ENCODE results near the gene MST1.
A peak's percentile ranks its signal among the peaks of the same experiment; 100 is the strongest.

Gene MST1

GRCh38 chr3:49717959-49718857, 28.9 kb upstream of the MST1 start:
- Histone ChIP-seq H3K4me1 (ENCODE audit: control insufficient read depth, insufficient read depth, low read length) (peaks cover 24% of the 10 kb centered on the region), H3K4me3 (ENCODE audit: low read length in 2 of 2) (peak overlapping the region; percentile 70 to 83), H3K27ac (ENCODE audit: low read length) (no peak overlapping the region), H3K36me3 (ENCODE audit: control insufficient read depth in 2 of 2, insufficient read depth in 2 of 2, low read length in 2 of 2) (peaks cover 13 to 25% of the 10 kb centered on the region in 2 donors), H3K9ac (ENCODE audit: low read length in 2 of 2) (no peak overlapping the region), H3K27me3 (ENCODE audit: control insufficient read depth in 1 of 2, insufficient read depth in 2 of 2, low read length in 2 of 2) (peaks cover 0 to 3% of the 10 kb centered on the region in 2 donors), H3K9me3 (ENCODE audit: control insufficient read depth in 2 of 2, low read length in 2 of 2) (no peaks in the 10 kb centered on the region)

- Histone ChIP-seq H3K4me3 (ENCODE audit: low read length in 2 of 2) (no peak overlapping the region), H3K27me3 (ENCODE audit: control insufficient read depth in 1 of 2, insufficient read depth in 2 of 2, low read length in 2 of 2) (peaks cover 0 to 3% of the 10 kb centered on the region in 2 donors), H3K27ac (ENCODE audit: low read length) (no peak overlapping the region), H3K36me3 (ENCODE audit: control insufficient read depth in 2 of 2, insufficient read depth in 2 of 2, low read length in 2 of 2) (peaks cover 13 to 29% of the 10 kb centered on the region in 2 donors), H3K4me1 (ENCODE audit: control insufficient read depth, insufficient read depth, low read length) (peaks cover 16% of the 10 kb centered on the region), H3K9ac (ENCODE audit: low read length in 2 of 2) (no peak overlapping the region), H3K9me3 (ENCODE audit: control insufficient read depth in 2 of 2, low read length in 2 of 2) (no peaks in the 10 kb centered on the region)
Measured at GRCh38 chr3:49717211-49717958, 28.1 kb upstream of the MST1 start.

GRCh38 chr3:49716691-49717210, 27.5 kb upstream of the MST1 start:
- H3K36me3 ChIP-seq (ENCODE audit: control insufficient read depth in 2 of 2, insufficient read depth in 2 of 2, low read length in 2 of 2): peaks cover 13 to 30% of the 10 kb centered on the region in 2 donors
- H3K27ac ChIP-seq (ENCODE audit: low read length): no peak overlapping the region
- H3K9me3 ChIP-seq (ENCODE audit: control insufficient read depth in 2 of 2, low read length in 2 of 2): no peaks in the 10 kb centered on the region
- H3K27me3 ChIP-seq (ENCODE audit: control insufficient read depth in 1 of 2, insufficient read depth in 2 of 2, low read length in 2 of 2): peaks cover 0 to 3% of the 10 kb centered on the region in 2 donors
- H3K4me3 ChIP-seq (ENCODE audit: low read length in 2 of 2): no peak overlapping the region
- peaks cover 13% of the 10 kb centered on the region for H3K4me1 ChIP-seq (ENCODE audit: control insufficient read depth, insufficient read depth, low read length)
- H3K9ac ChIP-seq (ENCODE audit: low read length in 2 of 2): no peak overlapping the region

GRCh38 chr3:49716169-49716568, 26.9 kb upstream of the MST1 start:
- Histone ChIP-seq H3K4me1 (ENCODE audit: control insufficient read depth, insufficient read depth, low read length) (peaks cover 13% of the 10 kb centered on the region), H3K27ac (ENCODE audit: low read length) (no peak overlapping the region), H3K4me3 (ENCODE audit: low read length in 2 of 2) (no peak overlapping the region), H3K9ac (ENCODE audit: low read length in 2 of 2) (no peak overlapping the region), H3K27me3 (ENCODE audit: control insufficient read depth in 1 of 2, insufficient read depth in 2 of 2, low read length in 2 of 2) (peaks cover 0 to 3% of the 10 kb centered on the region in 2 donors), H3K9me3 (ENCODE audit: control insufficient read depth in 2 of 2, low read length in 2 of 2) (no peaks in the 10 kb centered on the region), H3K36me3 (ENCODE audit: control insufficient read depth in 2 of 2, insufficient read depth in 2 of 2, low read length in 2 of 2) (peaks cover 10 to 31% of the 10 kb centered on the region in 2 donors)

GRCh38 chr3:49715611-49716121, 26.4 kb upstream of the MST1 start:
- peaks cover 0 to 3% of the 10 kb centered on the region in 2 donors for H3K27me3 ChIP-seq (ENCODE audit: control insufficient read depth in 1 of 2, insufficient read depth in 2 of 2, low read length in 2 of 2)
- no peak overlapping the region for H3K4me3 ChIP-seq (ENCODE audit: low read length in 2 of 2)
- no peak overlapping the region for H3K27ac ChIP-seq (ENCODE audit: low read length)
- peaks cover 10 to 29% of the 10 kb centered on the region in 2 donors for H3K36me3 ChIP-seq (ENCODE audit: control insufficient read depth in 2 of 2, insufficient read depth in 2 of 2, low read length in 2 of 2)
- peaks cover 13% of the 10 kb centered on the region for H3K4me1 ChIP-seq (ENCODE audit: control insufficient read depth, insufficient read depth, low read length)
- H3K9ac ChIP-seq (ENCODE audit: low read length in 2 of 2): no peak overlapping the region
- H3K9me3 ChIP-seq (ENCODE audit: control insufficient read depth in 2 of 2, low read length in 2 of 2): no peaks in the 10 kb centered on the region

GRCh38 chr3:49714728-49715550, 25.7 kb upstream of the MST1 start:
- Histone ChIP-seq H3K27ac (ENCODE audit: low read length) (no peak overlapping the region), H3K9ac (ENCODE audit: low read length in 2 of 2) (no peak overlapping the region), H3K36me3 (ENCODE audit: control insufficient read depth in 2 of 2, insufficient read depth in 2 of 2, low read length in 2 of 2) (peaks cover 10 to 29% of the 10 kb centered on the region in 2 donors), H3K4me3 (ENCODE audit: low read length in 2 of 2) (no peak overlapping the region), H3K27me3 (ENCODE audit: control insufficient read depth in 1 of 2, insufficient read depth in 2 of 2, low read length in 2 of 2) (peaks cover 0 to 3% of the 10 kb centered on the region in 2 donors), H3K4me1 (ENCODE audit: control insufficient read depth, insufficient read depth, low read length) (peaks cover 13% of the 10 kb centered on the region), H3K9me3 (ENCODE audit: control insufficient read depth in 2 of 2, low read length in 2 of 2) (no peaks in the 10 kb centered on the region)

- Histone ChIP-seq H3K9ac (ENCODE audit: low read length in 2 of 2) (no peak overlapping the region), H3K27ac (ENCODE audit: low read length) (no peak overlapping the region), H3K36me3 (ENCODE audit: control insufficient read depth in 2 of 2, insufficient read depth in 2 of 2, low read length in 2 of 2) (peaks cover 10 to 29% of the 10 kb centered on the region in 2 donors), H3K4me3 (ENCODE audit: low read length in 2 of 2) (no peak overlapping the region), H3K9me3 (ENCODE audit: control insufficient read depth in 2 of 2, low read length in 2 of 2) (no peaks in the 10 kb centered on the region), H3K27me3 (ENCODE audit: control insufficient read depth in 1 of 2, insufficient read depth in 2 of 2, low read length in 2 of 2) (peaks cover 0 to 1% of the 10 kb centered on the region in 2 donors), H3K4me1 (ENCODE audit: control insufficient read depth, insufficient read depth, low read length) (peaks cover 3% of the 10 kb centered on the region)
Measured at GRCh38 chr3:49713336-49714105, 24.2 kb upstream of the MST1 start.

- Histone ChIP-seq H3K4me1 (ENCODE audit: control insufficient read depth, insufficient read depth, low read length) (no peaks in the 10 kb centered on the region), H3K4me3 (ENCODE audit: low read length in 2 of 2) (no peak overlapping the region), H3K27me3 (ENCODE audit: control insufficient read depth in 1 of 2, insufficient read depth in 2 of 2, low read length in 2 of 2) (no peaks in the 10 kb centered on the region), H3K27ac (ENCODE audit: low read length) (no peak overlapping the region), H3K9me3 (ENCODE audit: control insufficient read depth in 2 of 2, low read length in 2 of 2) (no peaks in the 10 kb centered on the region), H3K9ac (ENCODE audit: low read length in 2 of 2) (no peak overlapping the region), H3K36me3 (ENCODE audit: control insufficient read depth in 2 of 2, insufficient read depth in 2 of 2, low read length in 2 of 2) (peaks cover 14 to 29% of the 10 kb centered on the region in 2 donors)
Measured at GRCh38 chr3:49712631-49713317, 23.5 kb upstream of the MST1 start.

- no peaks in the 10 kb centered on the region for H3K4me1 ChIP-seq (ENCODE audit: control insufficient read depth, insufficient read depth, low read length)
- peaks cover 14 to 30% of the 10 kb centered on the region in 2 donors for H3K36me3 ChIP-seq (ENCODE audit: control insufficient read depth in 2 of 2, insufficient read depth in 2 of 2, low read length in 2 of 2)
- no peak overlapping the region for H3K4me3 ChIP-seq (ENCODE audit: low read length in 2 of 2)
- no peaks in the 10 kb centered on the region for H3K27me3 ChIP-seq (ENCODE audit: control insufficient read depth in 1 of 2, insufficient read depth in 2 of 2, low read length in 2 of 2)
- no peaks in the 10 kb centered on the region for H3K9me3 ChIP-seq (ENCODE audit: control insufficient read depth in 2 of 2, low read length in 2 of 2)
- H3K9ac ChIP-seq (ENCODE audit: low read length in 2 of 2): no peak overlapping the region
- H3K27ac ChIP-seq (ENCODE audit: low read length): no peak overlapping the region
Measured at GRCh38 chr3:49712166-49712565, 22.9 kb upstream of the MST1 start.

Data from stomach smooth muscle (tissue), 2 donors.